ENCODE measurements around the gene FNDC10.

DNA sequence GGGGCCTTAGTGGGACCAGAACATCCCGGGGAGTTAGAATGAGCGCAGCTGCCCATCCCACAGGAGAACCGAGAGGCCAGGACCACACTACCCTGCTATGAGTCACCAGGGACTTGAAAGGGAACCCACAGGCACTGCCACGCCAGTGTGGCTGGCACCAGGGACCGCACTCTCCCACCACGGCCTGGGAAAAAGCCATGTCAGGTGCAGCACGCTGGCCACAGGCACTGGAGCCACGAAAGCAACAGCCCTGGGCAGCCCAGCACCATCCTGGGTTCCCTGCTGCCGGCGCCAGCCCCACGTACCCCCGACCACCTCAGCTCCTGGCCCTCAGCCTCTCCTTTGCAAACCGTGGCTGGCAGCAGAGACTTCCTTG lies 45.4 kb downstream of the FNDC10 start:
- TF ChIP-seq, protein P1, sequence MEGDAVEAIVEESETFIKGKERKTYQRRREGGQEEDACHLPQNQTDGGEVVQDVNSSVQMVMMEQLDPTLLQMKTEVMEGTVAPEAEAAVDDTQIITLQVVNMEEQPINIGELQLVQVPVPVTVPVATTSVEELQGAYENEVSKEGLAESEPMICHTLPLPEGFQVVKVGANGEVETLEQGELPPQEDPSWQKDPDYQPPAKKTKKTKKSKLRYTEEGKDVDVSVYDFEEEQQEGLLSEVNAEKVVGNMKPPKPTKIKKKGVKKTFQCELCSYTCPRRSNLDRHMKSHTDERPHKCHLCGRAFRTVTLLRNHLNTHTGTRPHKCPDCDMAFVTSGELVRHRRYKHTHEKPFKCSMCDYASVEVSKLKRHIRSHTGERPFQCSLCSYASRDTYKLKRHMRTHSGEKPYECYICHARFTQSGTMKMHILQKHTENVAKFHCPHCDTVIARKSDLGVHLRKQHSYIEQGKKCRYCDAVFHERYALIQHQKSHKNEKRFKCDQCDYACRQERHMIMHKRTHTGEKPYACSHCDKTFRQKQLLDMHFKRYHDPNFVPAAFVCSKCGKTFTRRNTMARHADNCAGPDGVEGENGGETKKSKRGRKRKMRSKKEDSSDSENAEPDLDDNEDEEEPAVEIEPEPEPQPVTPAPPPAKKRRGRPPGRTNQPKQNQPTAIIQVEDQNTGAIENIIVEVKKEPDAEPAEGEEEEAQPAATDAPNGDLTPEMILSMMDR (IDR thresholded peaks at IDR 0.05) = no peak
- TF ChIP-seq POLR2A (IDR thresholded peaks at IDR 0.05) (no peak), POLR2AphosphoS5 (IDR thresholded peaks at IDR 0.05) (no peak), EP300 (IDR thresholded peaks at IDR 0.05) (no peak)

All from upper lobe of left lung (tissue), 4 donors.